SJSA1 (cell line): ENCODE data around the gene FLT4. TPM values are rescaled to one million over a fixed set of nuclear protein-coding genes. Genes with fewer than 3 reads are reported as not detected.
A peak's percentile ranks its signal among the peaks of the same experiment; 100 is the strongest.

Experiments
- DNase-seq, 2 experiments: peaks; one replicate each; pipeline ENCODE4 v3.0.0-alpha.2; 2015 to 2020; ENCODE audit warnings: low spot score in 2 of 2, low read depth in 1 of 2
- H3K27ac ChIP-seq: fragments of 250-450 bp; sonication (Bioruptor Pico); 2 replicates; pipeline ENCODE4 v1.5.1; 2020; ENCODE audit warnings: mild to moderate bottlenecking, moderate library complexity
- H3K27me3 ChIP-seq: fragments of 250-450 bp; sonication (Bioruptor Pico); replicated peaks from 2 replicates; pipeline ENCODE4 v1.5.1; 2020; ENCODE audit warnings: mild to moderate bottlenecking, moderate library complexity
- H3K36me3 ChIP-seq: fragments of 250-450 bp; sonication (Bioruptor Pico); 2 replicates; pipeline ENCODE4 v1.5.1; 2020; ENCODE audit warnings: mild to moderate bottlenecking
- H3K4me1 ChIP-seq: fragments of 250-450 bp; sonication (Bioruptor Pico); replicated peaks from 2 replicates; pipeline ENCODE4 v1.6.1; 2021; ENCODE audit warnings: mild to moderate bottlenecking
- H3K4me3 ChIP-seq: fragments of 250-450 bp; sonication (Bioruptor Pico); 2 replicates; pipeline ENCODE4 v1.5.1; 2020; ENCODE audit warnings: mild to moderate bottlenecking
- H3K9me3 ChIP-seq: fragments of 250-450 bp; sonication (Bioruptor Pico); replicated peaks from 2 replicates; pipeline ENCODE4 v1.5.1; 2020; ENCODE audit warnings: mild to moderate bottlenecking
- total RNA-seq: library from RNA; depleted of rRNA; stranded (reverse); fragments of >200 nt; shearing (Covaris generic); gene quantifications from 2 replicates; pipeline ENCODE4 v1.2.3, GENCODE V29; 2014; rRNA removed

FLT4 gene
- total RNA-seq, 1 experiment from 2014 or later: not detected

DNA sequence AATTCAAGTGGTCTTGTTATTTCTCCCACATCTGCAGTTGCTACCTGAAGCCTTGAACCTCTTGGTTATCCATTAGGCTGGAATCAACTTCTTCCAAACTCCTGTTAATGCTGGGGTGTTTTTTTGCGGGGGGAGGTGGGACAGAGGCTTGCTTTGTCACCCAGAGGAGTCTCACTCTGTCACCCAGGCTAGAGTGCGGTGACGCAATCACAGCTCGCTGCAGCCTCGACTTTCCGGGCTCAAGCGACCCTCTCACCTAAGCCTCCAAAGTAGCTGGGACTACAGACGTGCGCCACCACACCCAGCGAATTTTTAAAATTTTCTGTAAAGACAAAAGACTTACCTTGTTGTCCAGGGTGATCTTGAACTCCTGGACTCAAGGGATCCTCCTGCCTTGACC is 62.5 kb downstream of the FLT4 start:
- Histone ChIP-seq H3K4me1 (peaks cover 6% of the 10 kb centered on the region; the same call in 1 of the 2 replicates), H3K27ac (no peak overlapping the region), H3K9me3 (no peaks in the 10 kb centered on the region; the same call in 1 of the 2 replicates), H3K4me3 (no peak overlapping the region), H3K36me3 (no peaks in the 10 kb centered on the region), H3K27me3 (peaks cover 50% of the 10 kb centered on the region)
- no peak for DNase-seq

DNA sequence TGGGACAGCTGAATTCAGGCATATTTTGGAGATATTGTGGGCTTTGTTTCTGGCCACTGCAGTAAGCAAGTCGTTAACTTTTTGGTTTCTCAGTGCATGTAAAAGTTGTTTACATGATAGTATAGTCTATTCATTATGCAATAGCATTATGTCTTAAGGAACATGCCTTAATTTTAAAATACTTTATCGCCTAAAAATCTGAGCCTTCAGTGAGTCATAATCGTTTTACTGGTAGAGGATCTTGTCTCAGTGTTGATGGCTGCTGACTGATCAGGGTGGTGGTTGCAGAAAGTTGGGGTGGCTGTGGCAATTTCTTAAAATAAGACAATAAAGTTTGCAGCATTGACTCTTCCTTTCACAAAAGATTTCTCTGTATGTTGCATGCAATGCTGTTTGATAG is 63.2 kb downstream of the FLT4 start:
- Histone ChIP-seq H3K4me3 (no peak overlapping the region), H3K27me3 (peaks cover 43% of the 10 kb centered on the region), H3K9me3 (no peaks in the 10 kb centered on the region; the same call in 1 of the 2 replicates), H3K4me1 (peaks cover 4% of the 10 kb centered on the region; the same call in 1 of the 2 replicates), H3K27ac (no peak overlapping the region), H3K36me3 (no peaks in the 10 kb centered on the region)
- DNase-seq: no peak

DNA sequence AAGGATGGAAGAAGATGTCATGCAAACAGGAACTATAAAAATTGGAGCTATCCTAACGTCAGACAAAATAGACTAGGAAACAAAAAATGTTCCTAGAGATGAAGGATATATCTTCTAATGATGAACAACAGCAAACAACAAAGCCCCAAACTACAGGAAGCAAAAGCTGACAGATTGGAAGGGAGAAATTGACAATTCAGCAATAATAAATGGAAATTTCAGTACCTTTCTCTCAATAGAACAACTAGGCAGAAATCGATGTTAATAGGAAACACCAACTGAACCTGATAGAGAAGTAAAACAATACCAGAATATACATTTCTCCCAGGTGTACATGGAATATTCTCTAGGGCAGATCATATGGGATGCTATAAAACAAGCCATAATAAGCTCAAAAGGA is 65.7 kb downstream of the FLT4 start:
- Histone ChIP-seq H3K4me1 (no peaks in the 10 kb centered on the region), H3K4me3 (no peak overlapping the region), H3K27ac (no peak overlapping the region), H3K36me3 (no peaks in the 10 kb centered on the region), H3K9me3 (no peaks in the 10 kb centered on the region), H3K27me3 (peaks cover 18% of the 10 kb centered on the region)
- DNase-seq: no peak

- Histone ChIP-seq H3K9me3 (no peaks in the 10 kb centered on the region), H3K36me3 (peaks cover 20% of the 10 kb centered on the region), H3K4me3 (no peak overlapping the region), H3K4me1 (no peaks in the 10 kb centered on the region), H3K27ac (no peak overlapping the region), H3K27me3 (no peaks in the 10 kb centered on the region; the same call in 1 of the 2 replicates)
- no peak for DNase-seq
Observed at GRCh38 chr5:180580681-180581080, 68.7 kb downstream of the FLT4 start.

DNA sequence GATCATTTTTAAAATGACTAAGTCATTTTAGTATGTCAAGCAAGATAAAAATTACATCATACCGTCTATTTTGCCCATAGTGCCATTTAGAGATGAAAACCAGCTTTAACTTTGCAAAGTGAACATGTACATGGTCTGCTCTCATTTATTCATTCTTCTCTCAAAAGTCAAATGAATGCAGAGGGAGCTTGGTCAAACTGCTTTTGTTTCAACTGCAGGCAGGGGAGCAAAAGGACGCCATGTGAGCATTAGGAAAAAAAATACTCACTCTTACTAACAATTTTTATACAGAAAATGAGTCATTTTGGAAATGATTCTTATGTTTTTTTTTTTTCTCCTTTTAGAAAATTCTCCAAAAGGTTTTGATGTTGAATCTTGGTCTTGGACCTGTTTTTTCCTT is 73.8 kb downstream of the FLT4 start:
- no peak for DNase-seq
- H3K27ac ChIP-seq: no peak overlapping the region

DNA sequence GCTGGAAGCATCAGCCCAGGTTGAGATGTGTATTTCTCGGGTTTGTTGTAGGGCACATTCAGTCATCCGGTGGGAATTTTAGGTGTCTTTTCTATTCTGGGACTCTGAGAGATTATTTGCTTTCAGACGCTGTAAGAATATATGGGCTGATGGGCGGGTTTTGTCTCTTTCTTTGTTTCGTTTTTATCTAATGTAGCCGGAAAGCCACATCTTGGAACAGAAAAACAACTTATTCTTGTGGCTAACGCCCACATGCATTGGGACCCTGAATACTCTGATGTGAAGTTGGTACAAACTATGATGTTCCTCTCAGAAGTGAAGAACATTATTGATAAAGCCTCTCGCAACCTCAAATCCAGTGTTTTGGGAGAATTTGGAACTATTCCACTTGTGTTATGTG is 80.5 kb downstream of the FLT4 start:
- H3K27me3 ChIP-seq: no peaks in the 10 kb centered on the region
- no peak for DNase-seq
- H3K36me3 ChIP-seq: peaks cover 86% of the 10 kb centered on the region
- H3K9me3 ChIP-seq: no peaks in the 10 kb centered on the region
- H3K27ac ChIP-seq: no peak overlapping the region
- no peak overlapping the region for H3K4me3 ChIP-seq
- no peaks in the 10 kb centered on the region for H3K4me1 ChIP-seq

More for the DNA sequence above, 73.8 kb downstream of the FLT4 start:
- Histone ChIP-seq H3K9me3 (no peaks in the 10 kb centered on the region), H3K36me3 (peaks cover 64% of the 10 kb centered on the region), H3K4me1 (no peaks in the 10 kb centered on the region), H3K27me3 (no peaks in the 10 kb centered on the region), H3K4me3 (no peak overlapping the region)

GRCh38 chr5:180563994-180564393 is 85.4 kb downstream of the FLT4 start:
- DNase-seq: no peak
- H3K36me3 ChIP-seq: peaks cover 54% of the 10 kb centered on the region

DNA sequence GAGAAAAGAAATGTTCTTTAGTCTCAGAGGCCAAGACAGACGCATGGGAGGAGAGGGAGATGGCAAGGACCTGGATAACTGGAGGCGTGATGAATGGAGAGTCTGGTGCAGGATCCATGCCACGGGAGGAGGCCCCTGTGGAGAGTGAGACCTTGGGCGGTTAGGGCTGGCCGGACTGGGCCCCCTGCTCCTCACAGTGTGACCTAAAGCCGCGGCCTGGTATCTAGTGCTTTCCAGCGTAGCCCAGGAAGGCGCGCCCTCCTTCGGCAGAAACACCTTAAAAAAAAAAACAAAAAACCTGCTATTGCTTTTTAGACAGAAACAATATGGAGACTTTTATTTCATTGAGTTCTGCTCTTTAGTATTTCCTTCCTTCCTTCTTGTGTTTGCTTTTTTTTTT is 91.2 kb downstream of the FLT4 start:
- Histone ChIP-seq H3K27me3 (no peaks in the 10 kb centered on the region), H3K9me3 (no peaks in the 10 kb centered on the region), H3K27ac (no peak overlapping the region), H3K4me1 (peaks cover 18% of the 10 kb centered on the region), H3K4me3 (no peak overlapping the region), H3K36me3 (peaks cover 23% of the 10 kb centered on the region)
- DNase-seq: no peak

More at GRCh38 chr5:180563994-180564393, 85.4 kb downstream of the FLT4 start:
- Histone ChIP-seq H3K27ac (no peak overlapping the region), H3K4me1 (no peaks in the 10 kb centered on the region), H3K4me3 (no peak overlapping the region), H3K9me3 (no peaks in the 10 kb centered on the region), H3K27me3 (no peaks in the 10 kb centered on the region)

- Histone ChIP-seq H3K27ac (no peak overlapping the region), H3K36me3 (peaks cover 24% of the 10 kb centered on the region), H3K4me1 (peaks cover 18% of the 10 kb centered on the region), H3K4me3 (no peak overlapping the region), H3K9me3 (no peaks in the 10 kb centered on the region), H3K27me3 (no peaks in the 10 kb centered on the region)
- no peak for DNase-seq
Observed at GRCh38 chr5:180557217-180557809, 92.1 kb downstream of the FLT4 start.

GRCh38 chr5:180555168-180555921 is 94.1 kb downstream of the FLT4 start:
- peaks cover 26% of the 10 kb centered on the region for H3K36me3 ChIP-seq
- no peaks in the 10 kb centered on the region for H3K9me3 ChIP-seq
- no peak overlapping the region for H3K4me3 ChIP-seq
- peak in 1 of 2 experiments; percentile 79 for DNase-seq
- no peaks in the 10 kb centered on the region for H3K27me3 ChIP-seq
- H3K27ac ChIP-seq: peak overlapping the region; percentile 67
- peaks cover 18% of the 10 kb centered on the region for H3K4me1 ChIP-seq

DNA sequence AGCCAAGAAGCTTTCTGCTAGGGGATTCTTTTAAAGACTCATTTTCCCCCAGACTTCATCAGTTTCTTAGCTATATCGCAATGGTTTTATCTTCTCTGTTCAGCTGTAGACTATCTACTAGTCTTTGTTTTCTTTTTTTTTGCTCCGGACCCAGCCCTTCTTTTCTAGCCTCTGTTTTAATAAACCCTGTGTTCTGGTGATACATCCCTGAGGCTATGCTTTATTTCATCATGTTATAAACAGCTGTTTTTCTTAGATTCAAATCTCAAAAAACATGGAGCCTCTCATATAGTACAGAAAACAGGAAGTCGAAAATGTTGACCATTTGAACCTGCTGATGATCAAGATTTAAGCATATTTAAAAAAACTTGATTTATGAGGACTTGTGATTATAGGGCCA is 95.9 kb downstream of the FLT4 start:
- H3K36me3 ChIP-seq: peaks cover 34% of the 10 kb centered on the region
- no peak overlapping the region for H3K27ac ChIP-seq
- no peaks in the 10 kb centered on the region for H3K9me3 ChIP-seq
- no peak for DNase-seq
- H3K27me3 ChIP-seq: no peaks in the 10 kb centered on the region
- no peak overlapping the region for H3K4me3 ChIP-seq
- peaks cover 18% of the 10 kb centered on the region for H3K4me1 ChIP-seq

Other genes with a start within 250 kb of the FLT4 start
- 20.1 and 32.9 TPM in 2 replicates for gene CNOT6, start 155.2 kb downstream of the FLT4 start, total RNA-seq
- not detected in 2 replicates for gene SCGB3A1, start 58.1 kb downstream of the FLT4 start, total RNA-seq
- gene OR2Y1, start 90.5 kb upstream of the FLT4 start, total RNA-seq: not detected in 2 replicates
- gene MGAT1, start 153.2 kb upstream of the FLT4 start, total RNA-seq: 123 and 135 TPM in 2 replicates
- 14.3 and 19.8 TPM in 2 replicates for gene ZFP62, start 211.7 kb upstream of the FLT4 start, total RNA-seq
- gene BTNL8, start 249.6 kb upstream of the FLT4 start, total RNA-seq: not detected in 2 replicates